GM12864 (cell line): Measurements from ENCODE around the gene YIF1B.
A peak's percentile ranks its signal among the peaks of the same experiment; 100 is the strongest.
"Not testable (repeated sequence)": the region's sequence is repeated elsewhere in the genome, so short reads cannot be mapped to it uniquely, and the experiment has no call there.

Experiments used
- DNase-seq: peaks from one replicate; pipeline ENCODE4 v3.0.0-alpha.2; 2011; ENCODE audit warnings: low read depth
- H3K4me3 ChIP-seq: 2 replicates; pipeline ENCODE4 v1.5.1; 2011; ENCODE audit warnings: mild to moderate bottlenecking, low read depth, low read length, control low read depth
- CTCF ChIP-seq: IDR thresholded peaks from 2 replicates; pipeline ENCODE4 v1.5.1; 2011; ENCODE audit warnings: low read depth, mild to moderate bottlenecking, moderate library complexity, low read length, control low read depth, inconsistent platforms; ENCODE audit errors: missing control alignments

Gene YIF1B

GRCh38 chr19:38315657-38316476 lies at the start of gene YIF1B:
Gene YIF1B, minus strand, starts transcription at chr19:38315947. Its CDS starts 30 bp downstream, at chr19:38315917.
- DNase-seq: peak; percentile 96
- no peak for TF ChIP-seq CTCF
- peak within 1 kb of the TSS; percentile 85 for H3K4me3 ChIP-seq

GRCh38 chr19:38362946-38363688 lies 47.4 kb upstream of the YIF1B start:
- not testable (repeated sequence) for H3K4me3 ChIP-seq

DNA sequence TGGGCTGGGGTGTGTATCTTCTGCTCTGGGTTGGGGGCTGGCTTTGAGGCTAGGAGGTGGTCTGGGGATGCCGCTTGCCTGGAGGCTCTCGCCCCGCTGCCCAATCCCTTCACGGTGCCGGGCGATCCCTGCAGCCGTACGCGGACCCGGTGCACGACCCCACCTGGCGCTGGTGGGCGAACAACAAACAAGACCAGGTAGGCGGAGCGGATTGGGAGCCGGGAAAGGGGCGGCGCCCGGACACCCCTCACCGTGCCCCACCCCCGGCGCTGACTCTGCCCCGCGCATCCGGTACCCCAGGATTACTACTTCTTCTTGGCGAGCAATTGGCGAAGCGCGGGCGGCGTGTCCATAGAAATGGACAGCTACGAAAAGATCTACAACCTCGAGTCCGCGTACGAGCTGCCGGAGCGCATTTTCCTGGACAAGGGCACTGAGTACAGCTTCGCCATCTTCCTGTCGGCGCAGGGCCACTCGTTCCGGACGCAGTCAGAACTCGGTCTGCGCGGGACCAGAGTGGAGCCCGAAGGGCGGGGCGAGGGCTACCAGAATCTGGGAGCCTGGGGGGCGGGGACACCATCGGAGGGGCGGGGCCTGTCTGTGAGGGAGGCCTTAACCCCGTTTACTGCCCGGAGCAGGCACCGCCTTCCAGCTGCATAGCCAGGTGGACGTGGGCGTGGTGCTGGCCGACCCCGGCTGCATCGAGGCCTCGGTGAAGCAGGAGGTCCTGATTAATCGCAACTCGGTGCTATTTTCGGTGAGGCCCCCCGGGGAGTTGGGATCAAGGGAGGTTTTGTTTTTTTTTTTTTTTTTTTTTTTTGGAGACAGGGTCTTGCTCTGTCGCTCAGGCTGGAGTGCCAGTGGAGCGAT lies 46.6 kb upstream of the YIF1B start:
- DNase-seq: peak; percentile 13
- H3K4me3 ChIP-seq: peak overlapping the region; percentile 58
- TF ChIP-seq CTCF: no peak

More at GRCh38 chr19:38362946-38363688, 47.4 kb upstream of the YIF1B start:
- DNase-seq: not testable (repeated sequence)

DNA sequence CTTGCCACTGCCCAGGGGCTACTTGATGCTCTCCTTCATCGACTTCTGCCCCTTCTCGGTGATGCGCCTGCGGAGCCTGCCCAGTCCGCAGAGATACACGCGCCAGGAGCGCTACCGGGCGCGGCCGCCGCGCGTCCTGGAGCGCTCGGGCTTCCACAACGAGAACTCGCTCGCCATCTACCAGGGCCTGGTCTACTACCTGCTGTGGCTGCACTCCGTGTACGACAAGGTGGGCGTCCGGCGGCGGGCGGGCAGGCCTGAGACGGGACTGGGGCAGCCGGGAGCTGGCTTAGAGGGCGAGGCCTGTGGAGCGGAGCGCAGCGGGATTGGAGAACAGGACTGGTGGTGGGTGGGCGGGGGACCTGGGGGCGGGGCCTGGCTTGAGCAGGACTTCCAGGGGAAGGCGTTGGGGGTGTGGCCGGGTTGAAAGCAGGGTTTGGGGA lies 45.9 kb upstream of the YIF1B start:
- peak; percentile 38 for TF ChIP-seq CTCF
- peak overlapping the region; percentile 58 for H3K4me3 ChIP-seq
- peak; percentile 38 for DNase-seq

- peak overlapping the region; percentile 58 for H3K4me3 ChIP-seq
- DNase-seq: no peak
- no peak for TF ChIP-seq CTCF
These were observed 45.3 kb upstream of the YIF1B start for GRCh38 chr19:38360839-38361631.

DNA sequence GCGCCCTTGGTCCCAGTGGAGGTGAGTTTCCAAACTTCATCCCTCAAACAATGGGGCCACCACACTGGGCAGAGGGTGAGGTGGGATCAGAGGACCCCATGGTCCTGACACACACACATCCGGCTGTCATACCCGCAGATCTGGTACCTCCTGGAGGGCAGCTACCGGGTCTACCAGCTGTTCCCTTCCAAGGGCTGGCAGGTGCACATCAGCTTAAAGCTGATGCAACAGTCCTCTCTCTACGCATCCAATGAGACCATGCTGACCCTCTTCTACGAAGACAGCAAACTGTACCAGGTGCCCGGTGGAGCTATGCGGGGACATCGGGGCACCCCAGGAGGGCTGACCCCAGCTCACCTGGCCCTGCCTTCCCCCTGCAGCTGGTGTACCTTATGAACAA lies 44.6 kb upstream of the YIF1B start:
- no peak for DNase-seq
- H3K4me3 ChIP-seq: no peak overlapping the region
- TF ChIP-seq CTCF: no peak
